WTC11 (cell line): ENCODE measurements around the gene OPN4. TPM values are rescaled to one million over a fixed set of nuclear protein-coding genes. Genes with fewer than 3 reads are reported as not detected.

Experiments
- ATAC-seq: fragments of 200-7000 bp; cut with Tn5 transposase; 2 replicates; pipeline ENCODE4 v1.10.0; 2021; ENCODE audit warnings: mild to moderate bottlenecking, moderate library complexity
- CTCF ChIA-PET: fragments of 300-600 bp; sonication (Branson Sonifier 250); formaldehyde crosslinking; loops from one replicate; lab custom pipeline; 2021; ENCODE audit warnings: antibody characterized with exemption; lab: Charles Lee
- POLR2A ChIA-PET: fragments of 350-600 bp; sonication (Branson Sonifier 250); formaldehyde crosslinking; loops from one replicate; lab custom pipeline; 2021; ENCODE audit warnings: antibody characterized with exemption; lab: Charles Lee
- DNase-seq: peaks from one replicate; pipeline ENCODE4 v3.0.0; 2021; ENCODE audit warnings: low spot score
- H3K27ac Mint-ChIP-seq: 2 replicates; pipeline ENCODE4 v1.8.0; 2021; ENCODE audit warnings: mixed read lengths
- H3K27me3 Mint-ChIP-seq: 2 replicates; pipeline ENCODE4 v1.8.0; 2021; ENCODE audit warnings: low read depth, mild to moderate bottlenecking, moderate library complexity, mixed read lengths
- H3K36me3 Mint-ChIP-seq: 2 replicates; pipeline ENCODE4 v1.8.0; 2021; ENCODE audit warnings: mixed read lengths
- H3K4me1 Mint-ChIP-seq: 2 replicates; pipeline ENCODE4 v1.8.0; 2022; ENCODE audit warnings: mixed read lengths
- H3K4me3 Mint-ChIP-seq: 2 replicates; pipeline ENCODE4 v1.8.0; 2021; ENCODE audit warnings: mild to moderate bottlenecking, moderate library complexity, mixed read lengths
- H3K9me3 Mint-ChIP-seq: 2 replicates; pipeline ENCODE4 v1.8.0; 2021; ENCODE audit warnings: mixed read lengths
- CREB1 ChIP-seq: sonication (generic); formaldehyde crosslinking; IDR thresholded peaks from 2 replicates; pipeline ENCODE4 v1.8.0; 2023; ENCODE audit warnings: mild to moderate bottlenecking, missing genetic modification reagents
- GRHL2 ChIP-seq: fragments of 250-450 bp; sonication (Bioruptor Pico); IDR thresholded peaks from 2 replicates; pipeline ENCODE4 v1.8.0; 2022; ENCODE audit warnings: mild to moderate bottlenecking, moderate library complexity; ENCODE audit not compliant: insufficient replicate concordance, severe bottlenecking
- HMGA2 ChIP-seq: fragments of 250-450 bp; sonication (Bioruptor Pico); IDR thresholded peaks from 2 replicates; pipeline ENCODE4 v1.4.0; 2021; ENCODE audit warnings: mild to moderate bottlenecking, moderate library complexity
- JUN ChIP-seq: sonication (generic); formaldehyde crosslinking; IDR thresholded peaks from 2 replicates; pipeline ENCODE4 v1.8.0; 2023; ENCODE audit warnings: mild to moderate bottlenecking, missing genetic modification reagents
- MYBL2 ChIP-seq: sonication (generic); formaldehyde crosslinking; IDR thresholded peaks from 2 replicates; pipeline ENCODE4 v1.8.1; 2023; ENCODE audit warnings: mild to moderate bottlenecking, moderate library complexity, missing genetic modification reagents
- RELA ChIP-seq: sonication (generic); formaldehyde crosslinking; IDR thresholded peaks from 2 replicates; pipeline ENCODE4 v1.8.1; 2022; ENCODE audit warnings: missing genetic modification reagents, mild to moderate bottlenecking, borderline replicate concordance
- SMAD3 ChIP-seq: sonication (generic); formaldehyde crosslinking; IDR thresholded peaks from 2 replicates; pipeline ENCODE4 v1.8.0; 2022; ENCODE audit warnings: missing genetic modification reagents, mild to moderate bottlenecking, borderline replicate concordance
- TEAD4 ChIP-seq: sonication (generic); formaldehyde crosslinking; IDR thresholded peaks from 2 replicates; pipeline ENCODE4 v1.8.0; 2022; ENCODE audit warnings: mild to moderate bottlenecking, missing genetic modification reagents
- TP53 ChIP-seq: sonication (generic); formaldehyde crosslinking; IDR thresholded peaks from 2 replicates; pipeline ENCODE4 v1.8.1; 2023; ENCODE audit warnings: mild to moderate bottlenecking, missing genetic modification reagents
- ZBTB21 ChIP-seq: sonication (generic); formaldehyde crosslinking; IDR thresholded peaks from 2 replicates; pipeline ENCODE4 v1.8.1; 2023; ENCODE audit warnings: mild to moderate bottlenecking, missing genetic modification reagents, borderline replicate concordance
- ZNF317 ChIP-seq: sonication (generic); formaldehyde crosslinking; IDR thresholded peaks from 2 replicates; pipeline ENCODE4 v1.8.1; 2023; ENCODE audit warnings: low read depth, mild to moderate bottlenecking, moderate library complexity, missing genetic modification reagents, borderline replicate concordance
- ZNF416 ChIP-seq: fragments of 250-450 bp; sonication (Bioruptor Pico); IDR thresholded peaks from 2 replicates; pipeline ENCODE4 v1.9.0; 2021; ENCODE audit warnings: mild to moderate bottlenecking, inconsistent platforms
- ZNF671 ChIP-seq: fragments of 250-450 bp; sonication (Bioruptor Pico); IDR thresholded peaks from 2 replicates; pipeline ENCODE4 v1.8.0; 2021; ENCODE audit warnings: mild to moderate bottlenecking
- total RNA-seq: library from RNA; stranded (reverse); gene quantifications from 3 replicates; pipeline ENCODE4 v1.2.3, GENCODE V29; 2021
- TF ChIP-seq, protein P1 (sequence below): sonication (generic); formaldehyde crosslinking; IDR thresholded peaks from 2 replicates; pipeline ENCODE4 v1.8.1; 2022; ENCODE audit warnings: mild to moderate bottlenecking, moderate library complexity, missing genetic modification reagents
- TF ChIP-seq, protein P2 (sequence below): sonication (generic); formaldehyde crosslinking; IDR thresholded peaks from 2 replicates; pipeline ENCODE4 v1.8.1; 2022; ENCODE audit warnings: mild to moderate bottlenecking, missing genetic modification reagents, moderate library complexity, borderline replicate concordance
- TF ChIP-seq, protein P3 (sequence below): fragments of 250-450 bp; sonication (Bioruptor Pico); IDR thresholded peaks from 2 replicates; pipeline ENCODE4 v1.9.0; 2021; ENCODE audit warnings: mild to moderate bottlenecking
- TF ChIP-seq, protein P4 (sequence below): fragments of 200-600 bp; IDR thresholded peaks from 2 replicates; pipeline ENCODE4 v1.8.0; 2022; ENCODE audit warnings: antibody characterized with exemption
- TF ChIP-seq, protein P5 (sequence below): sonication (generic); formaldehyde crosslinking; IDR thresholded peaks from 2 replicates; pipeline ENCODE4 v1.8.0; 2022; ENCODE audit warnings: mild to moderate bottlenecking, missing genetic modification reagents

Gene OPN4
- total RNA-seq, 1 experiment from 2014 or later: not detected

DNA sequence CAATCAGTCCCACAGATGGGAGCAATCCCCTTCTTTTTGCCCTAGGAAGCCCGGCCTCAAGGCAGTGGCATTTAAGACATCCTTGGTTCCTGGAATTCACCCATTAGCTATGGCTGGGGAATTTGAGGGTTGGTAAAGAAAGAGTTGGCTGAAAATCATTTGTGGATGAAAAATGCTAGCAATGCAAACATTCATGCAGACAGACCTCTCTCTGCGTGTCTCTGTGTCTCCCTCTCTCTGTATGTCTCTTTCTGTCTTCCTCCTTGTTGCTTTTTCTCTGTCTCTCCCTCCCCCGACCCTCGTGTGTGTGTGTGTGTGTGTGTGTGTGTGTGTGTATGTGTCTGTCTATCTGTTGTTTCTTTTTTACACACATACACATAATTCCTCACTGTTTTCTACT, 33.4 kb downstream of the OPN4 start:
- ChIA-PET POLR2A (no interaction called here), CTCF (interaction anchor here (0.6 to 1.4 kb wide), 7 partner anchors 18 to 279 kb away, joined by 3 to 5 read pairs (median 3); no protein-coding TSS in a partner anchor)
- H3K27me3 Mint-ChIP-seq: no peaks in the 10 kb centered on the region
- H3K36me3 Mint-ChIP-seq: no peaks in the 10 kb centered on the region
- no peak for DNase-seq
- no peaks in the 10 kb centered on the region for H3K9me3 Mint-ChIP-seq
- H3K27ac Mint-ChIP-seq: no peak overlapping the region
- no peak for ATAC-seq
- no peak overlapping the region for H3K4me3 Mint-ChIP-seq
- H3K4me1 Mint-ChIP-seq: peaks cover 33% of the 10 kb centered on the region
- TF ChIP-seq HMGA2 (CRISPR knock-in tag) (no peak), SMAD3 (CRISPR knock-in tag) (no peak), TEAD4 (no peak), ZBTB21 (CRISPR knock-in tag) (no peak), RELA (no peak), ZNF671 (CRISPR knock-in tag) (no peak), GRHL2 (CRISPR knock-in tag) (no peak), ZNF416 (CRISPR knock-in tag) (no peak), MYBL2 (CRISPR knock-in tag) (no peak), JUN (no peak), TP53 (CRISPR knock-in tag) (no peak)
- TF ChIP-seq, protein P1, sequence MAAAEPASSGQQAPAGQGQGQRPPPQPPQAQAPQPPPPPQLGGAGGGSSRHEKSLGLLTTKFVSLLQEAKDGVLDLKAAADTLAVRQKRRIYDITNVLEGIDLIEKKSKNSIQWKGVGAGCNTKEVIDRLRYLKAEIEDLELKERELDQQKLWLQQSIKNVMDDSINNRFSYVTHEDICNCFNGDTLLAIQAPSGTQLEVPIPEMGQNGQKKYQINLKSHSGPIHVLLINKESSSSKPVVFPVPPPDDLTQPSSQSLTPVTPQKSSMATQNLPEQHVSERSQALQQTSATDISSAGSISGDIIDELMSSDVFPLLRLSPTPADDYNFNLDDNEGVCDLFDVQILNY (CRISPR knock-in tag): no peak
- TF ChIP-seq, protein P2, sequence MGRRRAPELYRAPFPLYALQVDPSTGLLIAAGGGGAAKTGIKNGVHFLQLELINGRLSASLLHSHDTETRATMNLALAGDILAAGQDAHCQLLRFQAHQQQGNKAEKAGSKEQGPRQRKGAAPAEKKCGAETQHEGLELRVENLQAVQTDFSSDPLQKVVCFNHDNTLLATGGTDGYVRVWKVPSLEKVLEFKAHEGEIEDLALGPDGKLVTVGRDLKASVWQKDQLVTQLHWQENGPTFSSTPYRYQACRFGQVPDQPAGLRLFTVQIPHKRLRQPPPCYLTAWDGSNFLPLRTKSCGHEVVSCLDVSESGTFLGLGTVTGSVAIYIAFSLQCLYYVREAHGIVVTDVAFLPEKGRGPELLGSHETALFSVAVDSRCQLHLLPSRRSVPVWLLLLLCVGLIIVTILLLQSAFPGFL (CRISPR knock-in tag): no peak

DNA sequence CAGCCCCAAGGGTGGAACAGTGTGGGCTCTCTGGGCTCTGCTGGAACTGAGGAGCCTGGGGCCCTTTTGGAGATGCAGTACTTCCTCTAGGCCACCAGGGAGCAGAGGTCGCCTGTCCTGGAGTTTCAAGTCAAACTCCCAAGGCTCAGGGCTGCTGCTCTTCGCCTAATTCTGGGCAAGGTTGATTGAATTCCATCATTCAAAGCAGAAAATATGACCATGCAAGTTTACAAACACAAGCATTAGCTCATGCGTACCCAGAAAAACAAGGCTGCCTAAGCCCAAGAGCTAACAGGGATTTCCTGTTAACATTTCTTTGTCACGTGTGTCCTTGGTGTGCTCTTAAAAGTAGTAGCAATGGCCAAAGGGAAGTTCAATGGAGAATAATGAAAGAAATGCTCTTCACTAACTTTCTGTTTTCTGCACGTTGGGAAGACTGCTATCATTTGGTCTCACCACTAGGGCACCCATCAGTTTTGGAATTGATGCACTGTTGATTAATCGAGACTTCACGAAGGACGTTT, 34.1 kb downstream of the OPN4 start:
- H3K9me3 Mint-ChIP-seq: no peaks in the 10 kb centered on the region
- peak; percentile 84 for ATAC-seq
- H3K4me3 Mint-ChIP-seq: no peak overlapping the region
- TF ChIP-seq MYBL2 (CRISPR knock-in tag) (no peak), ZNF317 (CRISPR knock-in tag) (no peak), CREB1 (no peak)
- TF ChIP-seq, protein P3, sequence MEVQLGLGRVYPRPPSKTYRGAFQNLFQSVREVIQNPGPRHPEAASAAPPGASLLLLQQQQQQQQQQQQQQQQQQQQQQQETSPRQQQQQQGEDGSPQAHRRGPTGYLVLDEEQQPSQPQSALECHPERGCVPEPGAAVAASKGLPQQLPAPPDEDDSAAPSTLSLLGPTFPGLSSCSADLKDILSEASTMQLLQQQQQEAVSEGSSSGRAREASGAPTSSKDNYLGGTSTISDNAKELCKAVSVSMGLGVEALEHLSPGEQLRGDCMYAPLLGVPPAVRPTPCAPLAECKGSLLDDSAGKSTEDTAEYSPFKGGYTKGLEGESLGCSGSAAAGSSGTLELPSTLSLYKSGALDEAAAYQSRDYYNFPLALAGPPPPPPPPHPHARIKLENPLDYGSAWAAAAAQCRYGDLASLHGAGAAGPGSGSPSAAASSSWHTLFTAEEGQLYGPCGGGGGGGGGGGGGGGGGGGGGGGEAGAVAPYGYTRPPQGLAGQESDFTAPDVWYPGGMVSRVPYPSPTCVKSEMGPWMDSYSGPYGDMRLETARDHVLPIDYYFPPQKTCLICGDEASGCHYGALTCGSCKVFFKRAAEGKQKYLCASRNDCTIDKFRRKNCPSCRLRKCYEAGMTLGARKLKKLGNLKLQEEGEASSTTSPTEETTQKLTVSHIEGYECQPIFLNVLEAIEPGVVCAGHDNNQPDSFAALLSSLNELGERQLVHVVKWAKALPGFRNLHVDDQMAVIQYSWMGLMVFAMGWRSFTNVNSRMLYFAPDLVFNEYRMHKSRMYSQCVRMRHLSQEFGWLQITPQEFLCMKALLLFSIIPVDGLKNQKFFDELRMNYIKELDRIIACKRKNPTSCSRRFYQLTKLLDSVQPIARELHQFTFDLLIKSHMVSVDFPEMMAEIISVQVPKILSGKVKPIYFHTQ: no peak
- TF ChIP-seq, protein P4, sequence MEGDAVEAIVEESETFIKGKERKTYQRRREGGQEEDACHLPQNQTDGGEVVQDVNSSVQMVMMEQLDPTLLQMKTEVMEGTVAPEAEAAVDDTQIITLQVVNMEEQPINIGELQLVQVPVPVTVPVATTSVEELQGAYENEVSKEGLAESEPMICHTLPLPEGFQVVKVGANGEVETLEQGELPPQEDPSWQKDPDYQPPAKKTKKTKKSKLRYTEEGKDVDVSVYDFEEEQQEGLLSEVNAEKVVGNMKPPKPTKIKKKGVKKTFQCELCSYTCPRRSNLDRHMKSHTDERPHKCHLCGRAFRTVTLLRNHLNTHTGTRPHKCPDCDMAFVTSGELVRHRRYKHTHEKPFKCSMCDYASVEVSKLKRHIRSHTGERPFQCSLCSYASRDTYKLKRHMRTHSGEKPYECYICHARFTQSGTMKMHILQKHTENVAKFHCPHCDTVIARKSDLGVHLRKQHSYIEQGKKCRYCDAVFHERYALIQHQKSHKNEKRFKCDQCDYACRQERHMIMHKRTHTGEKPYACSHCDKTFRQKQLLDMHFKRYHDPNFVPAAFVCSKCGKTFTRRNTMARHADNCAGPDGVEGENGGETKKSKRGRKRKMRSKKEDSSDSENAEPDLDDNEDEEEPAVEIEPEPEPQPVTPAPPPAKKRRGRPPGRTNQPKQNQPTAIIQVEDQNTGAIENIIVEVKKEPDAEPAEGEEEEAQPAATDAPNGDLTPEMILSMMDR: peak; percentile 90
- TF ChIP-seq, protein P5, sequence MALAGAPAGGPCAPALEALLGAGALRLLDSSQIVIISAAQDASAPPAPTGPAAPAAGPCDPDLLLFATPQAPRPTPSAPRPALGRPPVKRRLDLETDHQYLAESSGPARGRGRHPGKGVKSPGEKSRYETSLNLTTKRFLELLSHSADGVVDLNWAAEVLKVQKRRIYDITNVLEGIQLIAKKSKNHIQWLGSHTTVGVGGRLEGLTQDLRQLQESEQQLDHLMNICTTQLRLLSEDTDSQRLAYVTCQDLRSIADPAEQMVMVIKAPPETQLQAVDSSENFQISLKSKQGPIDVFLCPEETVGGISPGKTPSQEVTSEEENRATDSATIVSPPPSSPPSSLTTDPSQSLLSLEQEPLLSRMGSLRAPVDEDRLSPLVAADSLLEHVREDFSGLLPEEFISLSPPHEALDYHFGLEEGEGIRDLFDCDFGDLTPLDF (CRISPR knock-in tag): no peak
- TF ChIP-seq, all 79 proteins: peak for 1
- CTCF ChIA-PET: interaction anchor here (0.9 to 1.4 kb wide), 4 partner anchors 18 to 281 kb away, joined by 3 to 4 read pairs (median 3); no protein-coding TSS in a partner anchor
- Mint-ChIP-seq H3K4me1 (peaks cover 37% of the 10 kb centered on the region), H3K36me3 (no peaks in the 10 kb centered on the region), H3K27ac (peak overlapping the region; percentile 45; the same call in 1 of the 2 replicates), H3K27me3 (no peaks in the 10 kb centered on the region)
- peak; percentile 72 for DNase-seq
- POLR2A ChIA-PET: no interaction called here
